Stimulated activated CD4-positive, alpha-beta T cell treated with anti-CD3 and anti-CD28 coated beads, TNF-alpha, amount 100 ng/mL, for 24 hours (primary cell): Measurements from ENCODE around the gene SLC30A4.
A peak's percentile ranks its signal among the peaks of the same experiment; 100 is the strongest.

ENCODE experiments used
- DNase-seq, 3 experiments: peaks; one replicate each; pipeline ENCODE4 v3.0.0-alpha.2; 2020; ENCODE audit warnings: low read depth in 3 of 3

Gene SLC30A4

DNA sequence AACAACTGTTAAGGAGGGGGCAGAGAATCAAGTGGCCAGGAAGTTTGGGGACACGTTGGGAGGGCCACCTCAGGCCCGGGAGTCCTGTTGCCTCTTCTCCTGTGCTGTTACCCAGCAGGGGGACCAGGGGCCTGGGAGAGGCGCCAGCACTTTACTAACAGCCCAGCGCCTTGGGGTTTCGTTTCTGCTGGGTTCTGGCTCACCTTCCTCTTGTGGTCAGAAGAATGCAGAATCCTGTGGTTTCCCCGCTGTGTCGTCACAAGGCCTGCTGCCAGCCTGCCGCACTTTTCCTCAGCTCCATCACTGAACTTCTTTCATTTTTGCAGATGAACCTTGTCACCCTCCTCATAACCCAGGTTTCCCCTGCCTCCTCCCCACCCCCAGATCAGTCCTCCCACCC lies 67.7 kb downstream of the SLC30A4 start:
- peak; percentile 28 to 71 (median 34) for DNase-seq

DNA sequence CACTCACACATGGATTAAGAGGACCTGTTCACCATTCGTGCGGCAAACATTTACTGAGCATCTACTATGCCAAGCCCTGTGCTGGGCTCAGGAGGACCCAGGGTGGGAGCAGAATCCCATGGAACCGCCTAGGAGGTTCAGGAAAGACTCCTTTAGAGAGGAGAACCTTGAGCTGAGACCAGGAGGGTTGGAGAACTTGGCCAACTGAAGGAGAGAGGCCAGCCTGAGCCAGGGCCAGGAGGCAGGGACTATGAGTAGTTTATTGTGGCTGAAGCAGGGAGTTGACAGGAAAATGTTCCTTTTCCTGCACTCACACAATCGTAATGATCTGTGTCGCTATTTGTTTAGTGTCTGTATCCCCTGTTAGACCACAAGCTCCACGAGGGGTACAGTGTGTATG lies 71.3 kb downstream of the SLC30A4 start:
- DNase-seq, result no peak

DNA sequence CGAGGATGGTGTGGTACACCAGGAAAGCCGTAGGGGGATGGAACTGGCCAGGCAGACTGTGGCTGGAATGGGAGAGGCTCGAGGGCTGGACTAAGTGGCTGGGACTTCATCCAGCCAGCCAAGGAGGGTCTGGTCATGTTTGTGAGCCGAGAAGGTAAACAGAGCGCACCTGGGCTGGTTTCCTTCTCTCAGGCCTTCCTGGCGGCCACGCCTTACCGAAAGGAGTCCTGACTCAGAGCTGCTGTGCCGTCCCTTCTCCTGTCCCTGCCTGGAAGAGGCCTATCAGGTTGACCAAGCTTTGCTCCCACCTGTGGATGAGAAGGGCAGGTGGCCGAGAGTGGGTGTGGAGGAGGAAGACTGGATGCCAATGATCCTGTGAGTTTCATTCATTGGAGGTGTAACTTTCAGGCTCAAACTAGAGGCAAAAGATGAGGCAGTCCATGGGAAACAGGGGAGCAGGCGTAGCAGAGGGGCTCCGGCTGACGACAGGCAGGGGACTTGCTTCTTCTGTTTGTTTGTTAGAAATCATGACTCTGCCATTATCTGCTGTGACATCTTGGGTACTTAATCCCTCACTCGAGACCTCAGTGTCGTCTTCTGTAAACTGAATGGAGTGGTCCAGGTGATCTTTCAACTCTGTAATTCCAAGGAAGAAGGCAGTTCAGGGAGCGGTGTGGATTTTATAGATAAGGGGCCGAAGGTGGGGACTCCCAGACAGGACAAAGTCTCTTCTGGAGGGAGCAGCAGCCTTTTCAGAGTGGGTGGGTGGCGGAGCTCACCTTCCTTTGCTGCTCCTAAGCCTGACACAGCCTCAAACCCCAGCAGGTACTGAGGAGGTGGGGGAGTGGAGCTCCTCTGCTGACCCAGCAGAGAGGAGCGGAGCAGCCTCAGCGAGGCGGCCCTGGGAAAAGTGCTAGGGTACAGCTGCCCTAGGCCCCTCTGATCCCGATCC lies 72.4 kb downstream of the SLC30A4 start:
- DNase-seq, result no peak

DNA sequence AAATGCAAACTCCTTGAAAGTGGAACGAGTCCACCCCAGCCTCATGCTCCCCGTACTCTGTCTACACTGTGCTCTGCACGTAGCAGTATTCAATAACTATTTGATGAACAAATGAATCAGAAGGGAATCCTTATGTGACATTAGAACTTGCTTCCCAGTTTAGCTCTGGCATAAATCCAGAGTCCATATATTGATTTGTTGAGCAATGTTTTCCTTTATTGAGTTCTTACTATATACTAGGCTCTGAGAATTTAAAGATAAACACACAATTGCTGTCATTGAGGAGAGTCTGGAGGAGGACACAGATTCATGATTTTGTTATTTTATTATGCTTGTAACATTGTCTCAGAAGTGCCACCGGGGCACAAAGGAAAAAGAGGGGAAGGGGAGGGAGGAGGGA lies 73.2 kb downstream of the SLC30A4 start:
- DNase-seq, result no peak

DNA sequence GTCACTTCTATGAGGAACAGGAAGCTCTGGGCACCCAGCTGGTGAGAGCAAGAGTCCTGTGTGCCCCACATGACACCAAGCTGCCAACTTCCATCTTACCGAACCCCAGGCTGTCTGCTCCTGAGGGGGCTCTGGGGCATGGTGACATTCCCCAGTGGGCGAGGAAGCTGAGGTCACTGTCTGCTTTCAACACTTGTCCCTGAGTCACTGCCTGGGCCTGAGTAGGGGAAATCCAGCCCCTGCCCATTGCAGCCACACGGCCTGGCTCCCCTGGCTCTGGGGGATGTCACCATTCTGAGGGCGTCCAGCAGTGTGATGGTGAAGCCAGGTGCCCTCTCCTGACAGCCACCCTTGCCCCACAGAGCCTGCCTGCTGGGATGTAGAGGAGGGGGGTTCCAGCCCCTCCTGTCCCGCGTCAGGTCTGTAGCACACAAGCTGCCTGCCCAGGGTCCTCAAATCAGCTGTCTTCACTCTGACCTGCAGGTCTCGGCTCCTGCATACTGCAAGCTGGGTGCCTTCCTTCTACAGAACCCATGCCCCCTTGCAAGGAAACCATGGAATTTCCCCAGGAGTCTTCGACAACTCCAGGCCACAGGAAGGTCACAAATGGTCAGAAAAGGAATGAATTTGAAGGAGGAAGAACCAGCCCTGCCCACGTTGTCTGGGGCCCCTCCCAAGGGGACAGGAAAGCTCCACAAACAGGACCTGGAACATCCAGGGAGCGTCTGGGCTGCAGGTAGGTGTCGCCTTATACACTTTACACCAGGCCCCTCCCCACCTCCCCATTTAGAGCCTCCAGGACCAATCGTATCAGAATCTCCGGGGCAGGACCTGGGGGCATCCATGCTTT lies 74.3 kb downstream of the SLC30A4 start:
- no peak for DNase-seq

DNA sequence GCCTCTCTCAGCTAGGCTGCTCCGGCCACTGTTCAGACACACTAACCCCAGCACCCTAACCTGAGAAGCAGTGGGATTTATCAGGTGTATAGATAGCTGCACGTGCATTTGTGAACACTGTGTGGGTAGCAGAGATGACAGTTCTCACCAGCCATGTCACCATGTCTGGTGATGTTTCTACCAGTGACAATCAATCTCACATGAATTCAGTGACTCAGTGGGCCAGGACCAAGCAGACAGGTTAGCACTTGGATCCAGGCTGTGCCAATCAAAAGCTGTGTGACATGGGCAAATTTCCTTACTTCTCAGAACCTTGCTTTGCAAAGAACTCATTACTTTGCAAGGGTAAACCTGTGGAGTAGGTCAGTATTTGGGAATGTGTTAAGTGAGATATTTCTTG lies 78.9 kb downstream of the SLC30A4 start:
- DNase-seq, result no peak

DNA sequence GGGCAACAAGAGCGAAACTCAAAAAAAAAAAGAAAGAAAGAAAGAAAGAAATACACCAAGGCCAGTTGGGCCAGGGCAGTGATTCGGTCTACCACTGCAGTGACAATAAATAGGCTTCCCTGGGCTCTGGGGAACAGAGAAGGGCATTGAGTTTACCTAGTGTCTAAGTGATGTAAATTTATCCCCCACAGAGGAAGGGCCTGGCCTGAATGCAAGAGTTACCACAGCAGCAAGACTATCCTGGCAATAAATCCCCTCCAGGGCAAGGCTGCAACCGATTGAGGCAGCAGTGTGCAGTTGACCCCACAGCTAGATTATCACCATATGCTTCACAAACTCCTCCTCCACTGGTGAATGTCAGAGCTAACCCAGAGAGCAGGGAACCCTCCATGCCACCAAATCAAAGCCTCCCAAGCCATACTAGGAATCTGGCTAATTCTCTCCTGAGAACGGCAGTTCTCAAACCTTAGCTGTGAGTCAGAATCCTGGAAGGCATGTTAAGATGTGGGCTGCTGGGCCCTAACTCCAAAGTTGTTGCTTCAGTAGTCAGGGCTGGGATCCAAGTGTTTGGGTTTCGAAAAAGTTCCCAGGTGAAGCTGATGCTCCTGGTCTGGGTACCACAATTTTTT lies 79.9 kb downstream of the SLC30A4 start:
- no peak for DNase-seq

DNA sequence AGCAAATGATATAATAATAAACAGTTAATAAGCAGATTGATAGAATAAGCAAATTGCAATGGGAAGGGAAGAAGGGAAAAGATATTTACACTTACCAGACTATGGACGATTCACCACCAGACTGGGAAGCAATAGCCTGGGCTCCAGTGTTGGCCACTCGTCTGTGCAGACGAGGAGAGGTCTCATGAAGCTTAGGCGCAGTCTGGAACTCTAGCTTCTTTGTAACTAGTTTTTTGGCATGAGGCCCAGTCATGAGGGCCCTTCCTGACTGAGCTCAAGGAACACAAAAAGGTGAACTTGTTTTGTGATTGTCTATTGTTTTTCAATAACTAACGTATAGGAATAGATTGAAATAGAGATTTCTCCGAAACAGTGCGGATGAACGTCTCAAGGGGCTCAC lies 80.9 kb downstream of the SLC30A4 start:
- DNase-seq, result no peak

DNA sequence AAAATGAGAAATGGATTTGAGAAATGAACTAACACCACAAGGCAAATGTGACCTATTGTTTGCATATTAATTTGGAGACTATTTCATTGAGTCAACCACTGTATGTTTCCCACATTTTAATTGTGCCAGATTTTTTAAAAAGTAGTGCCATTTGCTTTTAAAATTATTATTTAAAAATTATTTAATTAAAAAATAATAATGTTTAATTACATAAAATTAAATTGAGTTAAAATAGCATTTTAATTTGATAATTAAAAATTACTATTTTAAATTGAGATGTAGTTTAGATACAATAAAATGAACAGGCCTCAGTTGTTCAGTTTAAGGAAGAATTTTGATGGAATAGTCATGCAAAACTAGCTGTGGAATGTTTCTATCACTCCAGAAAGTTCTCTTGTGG lies 81.5 kb downstream of the SLC30A4 start:
- DNase-seq, result no peak

DNA sequence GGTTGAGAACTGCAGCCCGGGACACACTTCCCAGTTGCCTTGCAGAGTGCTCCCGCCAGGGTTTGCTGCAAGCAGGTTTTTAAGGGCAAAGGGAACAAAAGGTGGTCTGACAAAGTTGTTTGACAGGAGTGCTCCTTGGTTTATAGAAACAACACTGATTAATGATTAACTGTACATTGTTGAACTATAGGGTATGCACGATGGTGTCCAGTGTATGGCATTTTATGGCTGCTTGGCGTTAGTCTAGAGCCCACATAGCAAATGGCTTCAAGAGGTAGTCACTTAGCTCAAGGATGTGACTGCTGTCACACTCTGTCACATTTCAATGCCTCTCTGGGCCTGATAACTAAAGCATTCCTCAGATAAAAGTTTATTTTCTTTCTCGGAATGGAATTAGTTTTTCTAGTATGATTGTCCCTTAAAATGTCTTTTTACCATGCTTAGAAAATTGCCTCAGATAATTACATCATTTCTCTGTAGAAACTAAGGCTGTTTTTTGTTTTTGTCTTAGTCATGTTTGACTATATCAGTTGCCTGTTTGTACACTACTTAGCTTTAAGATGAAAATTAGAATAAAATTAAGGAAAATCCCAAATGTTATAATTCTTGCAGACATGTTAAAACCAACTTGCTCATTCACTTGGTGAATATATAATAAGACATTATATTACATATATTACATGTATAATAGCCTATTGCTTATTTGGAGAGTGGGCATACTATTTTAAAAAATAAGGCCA lies 82.9 kb downstream of the SLC30A4 start:
- DNase-seq, result no peak

DNA sequence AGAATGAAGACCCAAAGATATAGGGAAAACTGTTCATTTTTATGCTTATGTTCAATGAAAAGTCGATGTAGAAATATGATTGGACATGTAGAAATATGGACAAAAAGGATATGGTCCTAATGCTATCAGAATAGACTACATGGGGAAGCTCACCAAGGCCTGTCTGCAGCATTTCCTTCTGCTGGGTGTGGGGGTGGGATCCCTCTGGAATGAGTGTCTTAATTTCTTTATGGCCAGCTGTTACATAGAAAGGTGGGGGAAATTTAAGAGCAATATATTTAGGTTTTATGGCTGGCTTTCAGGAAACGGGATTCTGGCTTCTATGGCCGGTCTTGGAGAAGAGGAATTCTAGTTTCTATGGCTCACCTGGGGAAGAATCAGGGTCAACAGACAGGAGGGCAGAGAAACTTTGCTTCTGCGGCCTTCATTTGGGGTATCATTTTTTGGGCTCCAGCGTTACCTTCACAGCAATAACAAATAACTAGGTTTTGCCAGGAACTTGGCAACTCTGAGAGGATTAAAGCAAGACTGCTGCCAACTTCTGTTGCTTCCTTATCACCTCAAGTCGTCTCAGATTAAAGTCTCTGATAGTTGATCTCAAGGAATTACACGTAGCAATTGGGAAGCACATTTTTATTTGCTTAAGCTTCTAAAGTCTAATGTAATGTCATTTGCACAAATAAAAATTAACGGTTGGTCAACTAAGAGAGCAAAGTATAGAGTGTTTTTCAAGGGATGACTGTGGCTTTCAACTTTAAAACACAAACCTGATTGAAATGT lies 87.2 kb downstream of the SLC30A4 start:
- no peak for DNase-seq

DNA sequence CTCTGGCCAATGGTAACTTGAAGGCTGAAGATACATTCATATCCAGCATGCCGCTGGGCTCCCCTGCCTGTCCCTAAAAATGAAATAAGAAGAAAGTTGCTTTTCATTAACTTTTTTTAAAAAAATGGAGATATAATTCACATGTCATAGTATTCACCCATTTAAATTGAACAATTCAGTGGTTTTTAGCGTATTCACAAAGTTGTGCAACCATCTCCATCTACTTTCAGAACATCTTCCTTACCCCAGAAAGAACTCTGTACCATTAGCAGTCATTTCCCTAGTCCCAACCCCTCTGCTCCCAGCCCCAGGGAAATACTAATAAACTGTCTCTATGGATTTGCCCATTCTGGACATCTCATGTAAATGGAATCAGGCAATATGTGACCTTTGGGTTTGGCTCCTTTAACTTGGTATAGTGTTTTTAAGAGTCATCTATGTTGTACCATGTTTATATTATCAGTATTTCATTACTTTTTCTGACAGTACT lies 88.4 kb downstream of the SLC30A4 start:
- no peak for DNase-seq

DNA sequence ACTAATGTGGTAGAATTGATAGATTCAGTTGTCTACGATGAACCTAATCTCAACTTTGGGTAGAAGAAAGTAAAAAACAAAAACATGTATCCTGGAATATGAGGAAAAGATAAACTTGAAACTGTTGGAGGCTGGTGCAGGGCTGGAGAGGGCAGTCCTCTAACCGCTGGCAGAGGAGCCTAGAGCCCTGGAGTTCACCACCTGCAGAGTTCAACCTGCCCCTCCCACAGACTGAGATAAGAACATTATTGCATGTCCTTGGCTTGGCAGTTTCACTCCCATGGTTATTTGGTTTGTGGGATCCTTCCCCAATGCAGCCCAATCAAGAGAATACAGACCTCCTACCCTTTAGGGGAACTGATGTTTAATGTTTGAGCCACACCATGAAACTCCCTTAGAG lies 91.0 kb downstream of the SLC30A4 start:
- no peak for DNase-seq

DNA sequence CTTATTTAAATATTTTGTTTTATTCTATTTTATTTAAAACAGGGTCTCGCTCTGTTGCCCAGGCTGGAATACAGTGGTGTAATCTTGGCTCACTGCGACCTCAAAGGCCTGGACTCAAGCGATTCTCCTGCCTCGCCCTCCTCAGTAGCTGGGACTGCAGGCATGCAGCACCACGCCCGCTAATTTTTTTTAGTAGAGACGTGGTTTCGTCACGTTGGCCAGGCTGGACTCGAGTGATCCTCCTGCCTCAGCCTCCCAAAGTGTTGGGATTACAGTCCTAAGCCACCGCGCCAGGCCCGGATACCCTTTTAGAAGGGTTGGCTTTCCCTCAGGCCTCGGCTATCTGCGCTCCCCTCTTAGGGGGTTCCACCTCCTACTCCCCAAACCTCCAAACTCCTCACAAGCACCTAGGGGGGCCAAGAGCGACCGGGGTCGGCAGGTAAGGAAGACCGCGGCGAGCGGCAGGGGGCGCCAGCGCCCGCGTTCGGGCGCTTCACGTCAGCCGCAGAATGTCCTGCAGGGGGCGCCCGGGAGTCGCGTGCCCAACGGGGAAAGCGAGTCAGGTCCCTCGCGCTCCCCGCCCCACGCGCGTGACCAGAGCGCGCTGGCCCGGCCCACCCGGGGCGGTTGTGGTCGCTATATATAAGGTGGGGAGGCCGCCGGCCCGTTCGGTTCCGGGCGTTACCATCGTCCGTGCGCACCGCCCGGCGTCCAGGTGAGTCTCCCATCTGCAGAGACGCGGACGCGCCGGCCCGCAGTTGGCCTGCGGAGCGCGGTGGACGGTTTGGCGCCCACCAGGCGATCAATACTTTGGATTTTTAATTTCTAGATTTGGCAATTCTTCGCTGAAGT lies 92.4 kb downstream of the SLC30A4 start:
- DNase-seq, result peak; percentile 69 to 77 (median 70)
